SK-N-SH (cell line): Measurements from ENCODE around the gene PDS5B. TPM values are rescaled to one million over a fixed set of nuclear protein-coding genes. Genes with fewer than 3 reads are reported as not detected.
"Not testable (repeated sequence)": the region's sequence is repeated elsewhere in the genome, so short reads cannot be mapped to it uniquely, and the experiment has no call there.

Experiments
- CTCF ChIA-PET: fragments of 300-600, 350-600 bp; formaldehyde crosslinking; extraction: SDS; loops from one replicate; lab custom pipeline; 2021; lab: Yijun Ruan, JAX
- POLR2A ChIA-PET: fragments of 350-600 bp; sonication (Branson Sonifier 250); formaldehyde crosslinking; extraction: SDS; loops from one replicate; lab custom pipeline; 2020; ENCODE audit warnings: antibody characterized with exemption, inconsistent platforms; lab: Yijun Ruan, JAX
- DNase-seq: peaks from one replicate; pipeline ENCODE4 v3.0.0; 2012
- H2AFZ ChIP-seq: fragments of 200-600 bp; sonication (generic); 2 replicates; pipeline ENCODE4 v1.8.1; 2016; ENCODE audit warnings: antibody characterized with exemption, mild to moderate bottlenecking, low read depth
- H3F3A ChIP-seq: fragments of 200-600 bp; sonication (generic); replicated peaks from 2 replicates; pipeline ENCODE3; 2016; ENCODE audit warnings: antibody characterized with exemption, mild to moderate bottlenecking; ENCODE audit not compliant: insufficient read depth
- H3K27ac ChIP-seq, 2 experiments: fragments of 200-500 bp in 1 of 2; fragments of 200-600 bp in 1 of 2; sonication (Bioruptor generic) in 1 of 2; sonication (generic), shearing (Covaris generic) in 1 of 2; 2 replicates each; pipeline versions ENCODE4 v1.5.1 to v1.6.1; 2014 to 2016; ENCODE audit warnings: low read depth in 2 of 2, inconsistent platforms in 1 of 2, low read length in 1 of 2, mild to moderate bottlenecking in 1 of 2, mixed read lengths in 1 of 2
- H3K27me3 ChIP-seq: fragments of 200-600 bp; sonication (generic), shearing (Covaris generic); 2 replicates; pipeline ENCODE4 v1.6.1; 2016; ENCODE audit warnings: mixed run types; ENCODE audit not compliant: insufficient read depth
- H3K36me3 ChIP-seq, 2 experiments: fragments of 200-500 bp in 1 of 2; fragments of 200-600 bp in 1 of 2; sonication (Bioruptor generic) in 1 of 2; sonication (generic) in 1 of 2; replicated peaks in 1 of 2; 2 replicates each; pipeline versions ENCODE3 to v1.5.1; 2014 to 2016; ENCODE audit warnings: low read length in 1 of 2, mild to moderate bottlenecking in 1 of 2; ENCODE audit not compliant: insufficient read depth in 2 of 2, control insufficient read depth in 1 of 2
- H3K4me1 ChIP-seq, 2 experiments: fragments of 200-500 bp in 1 of 2; fragments of 200-600 bp in 1 of 2; sonication (Bioruptor generic) in 1 of 2; sonication (generic), shearing (Covaris generic) in 1 of 2; 2 replicates each; pipeline versions ENCODE4 v1.5.1 to v1.6.1; 2014 to 2016; ENCODE audit warnings: low read depth in 1 of 2, low read length in 1 of 2, mixed run types in 1 of 2; ENCODE audit not compliant: insufficient read depth in 2 of 2, control insufficient read depth in 1 of 2
- H3K4me2 ChIP-seq: fragments of 200-600 bp; sonication (generic), shearing (Covaris generic); 2 replicates; pipeline ENCODE4 v1.6.1; 2017; ENCODE audit warnings: mixed run types
- H3K4me3 ChIP-seq, 2 experiments: fragments of 200-500 bp in 1 of 2; fragments of 200-600 bp in 1 of 2; sonication (Bioruptor generic) in 1 of 2; sonication (generic), shearing (Covaris generic) in 1 of 2; 2 replicates each; pipeline versions ENCODE4 v1.5.1 to v1.8.1; 2014 to 2016; ENCODE audit warnings: low read depth in 2 of 2, inconsistent platforms in 1 of 2, low read length in 1 of 2, mild to moderate bottlenecking in 1 of 2, mixed read lengths in 1 of 2, moderate library complexity in 1 of 2
- H3K79me2 ChIP-seq: fragments of 200-600 bp; sonication (generic); 2 replicates; pipeline ENCODE4 v1.8.1; 2017; ENCODE audit warnings: mild to moderate bottlenecking; ENCODE audit not compliant: insufficient read depth
- H3K9ac ChIP-seq: fragments of 200-600 bp; sonication (generic); 2 replicates; pipeline ENCODE4 v1.6.1; 2017; ENCODE audit warnings: mixed run types
- H3K9me2 ChIP-seq: fragments of 200-600 bp; sonication (generic); 2 replicates; pipeline ENCODE4 v1.6.1; 2017; ENCODE audit warnings: mixed run types
- H3K9me3 ChIP-seq: fragments of 200-600 bp; sonication (generic); 2 replicates; pipeline ENCODE4 v1.6.1; 2017; ENCODE audit warnings: mixed run types, mild to moderate bottlenecking, moderate library complexity
- H4K20me1 ChIP-seq: fragments of 200-600 bp; sonication (generic); 2 replicates; pipeline ENCODE4 v1.6.1; 2017; ENCODE audit warnings: mild to moderate bottlenecking, mixed run types; ENCODE audit not compliant: insufficient read depth
- ELF1 ChIP-seq: IDR thresholded peaks from 2 replicates; pipeline ENCODE4 v1.4.0; 2012
- EZH2phosphoT487 ChIP-seq: fragments of 200-600 bp; sonication (generic); IDR thresholded peaks from 2 replicates; pipeline ENCODE4 v1.6.1; 2017; ENCODE audit warnings: low read depth, mixed run types, mild to moderate bottlenecking, antibody characterized with exemption, moderate library complexity, borderline replicate concordance
- FOSL2 ChIP-seq: IDR thresholded peaks from 2 replicates; pipeline ENCODE4 v1.4.0; 2012; ENCODE audit warnings: low read depth, mild to moderate bottlenecking, moderate library complexity, borderline replicate concordance
- FOXM1 ChIP-seq: IDR thresholded peaks from 2 replicates; pipeline ENCODE4 v1.4.0; 2012; ENCODE audit warnings: low read depth, mild to moderate bottlenecking
- MEF2A ChIP-seq: IDR thresholded peaks from 2 replicates; pipeline ENCODE4 v1.4.0; 2012; ENCODE audit warnings: low read depth, borderline replicate concordance
- POLR2AphosphoS5 ChIP-seq: IDR thresholded peaks from 2 replicates; pipeline ENCODE4 v1.6.1; 2012; ENCODE audit warnings: low read depth, low read length
- RXRA ChIP-seq: IDR thresholded peaks from 2 replicates; pipeline ENCODE4 v1.4.0; 2012; ENCODE audit warnings: low read depth, mild to moderate bottlenecking, borderline replicate concordance
- SMC3 ChIP-seq: IDR thresholded peaks from 2 replicates; pipeline ENCODE4 v1.6.1; 2012; ENCODE audit warnings: low read depth, low read length, improper control_type of control experiment
- TCF12 ChIP-seq: IDR thresholded peaks from 2 replicates; pipeline ENCODE4 v1.4.0; 2012
- WGBS: methylation state at CpG from one replicate; pipeline ENCODE4 v1.1.6; 2017; ENCODE audit warnings: low lambda C conversion rate; 5-methylcytosine and 5-hydroxymethylcytosine counted together
- polyA plus RNA-seq, 3 experiments: library from polyadenylated mRNA; depleted of rRNA; stranded (reverse); fragments of >200 nt; gene quantifications; 2 replicates each; pipeline ENCODE4 v1.2.3, GENCODE V29; 2012
- TF ChIP-seq, protein P1 (sequence below): fragments of 150-350 bp; IDR thresholded peaks from 2 replicates; pipeline ENCODE4 v1.6.1; 2016; ENCODE audit warnings: mild to moderate bottlenecking, low read depth, low read length
- TF ChIP-seq, protein P2 (sequence below): fragments of 150-350 bp; IDR thresholded peaks from 2 replicates; pipeline ENCODE4 v1.6.1; 2017; ENCODE audit warnings: antibody characterized with exemption, low read length, low read depth, borderline replicate concordance
- TF ChIP-seq, protein P3 (sequence below): IDR thresholded peaks from 2 replicates; pipeline ENCODE4 v1.6.1; 2012; ENCODE audit warnings: mild to moderate bottlenecking, low read depth, low read length, moderate library complexity
- TF ChIP-seq, protein P4 (sequence below): fragments of 200-600 bp; sonication (generic); IDR thresholded peaks from 2 replicates; pipeline ENCODE4 v1.6.1; 2017; ENCODE audit warnings: antibody characterized with exemption, mild to moderate bottlenecking, moderate library complexity
- TF ChIP-seq, protein P5 (sequence below): IDR thresholded peaks from 2 replicates; pipeline ENCODE4 v1.4.0; 2012; ENCODE audit warnings: low read depth

Gene PDS5B
- polyA plus RNA-seq, 1 of the 3 experiments (the other 2 are of a cell fraction): 3.8 TPM

DNA sequence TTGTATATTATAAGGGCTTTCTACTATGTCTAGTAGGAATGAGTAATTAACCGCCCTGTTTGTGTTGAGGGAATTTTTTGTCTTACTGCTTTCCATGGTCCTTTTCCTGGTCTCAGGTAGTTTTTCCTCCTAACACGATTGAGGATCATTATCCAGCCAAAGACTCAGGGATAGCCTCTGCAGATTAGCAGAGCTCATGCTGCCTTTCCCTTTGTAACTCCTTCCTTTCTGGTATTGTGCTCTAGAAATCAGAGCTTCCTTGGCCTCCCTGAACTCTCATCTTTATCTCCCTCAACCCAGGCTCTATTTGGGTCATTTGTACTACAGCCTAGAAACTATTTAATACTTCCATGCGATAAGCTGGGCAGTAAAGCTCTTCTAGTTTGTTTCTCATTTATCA lies 142.1 kb downstream of the PDS5B start (continued):
- TF ChIP-seq RXRA (no peak), ELF1 (no peak), FOXM1 (no peak), EZH2phosphoT487 (no peak), POLR2AphosphoS5 (no peak), FOSL2 (no peak)
- TF ChIP-seq, protein P1, sequence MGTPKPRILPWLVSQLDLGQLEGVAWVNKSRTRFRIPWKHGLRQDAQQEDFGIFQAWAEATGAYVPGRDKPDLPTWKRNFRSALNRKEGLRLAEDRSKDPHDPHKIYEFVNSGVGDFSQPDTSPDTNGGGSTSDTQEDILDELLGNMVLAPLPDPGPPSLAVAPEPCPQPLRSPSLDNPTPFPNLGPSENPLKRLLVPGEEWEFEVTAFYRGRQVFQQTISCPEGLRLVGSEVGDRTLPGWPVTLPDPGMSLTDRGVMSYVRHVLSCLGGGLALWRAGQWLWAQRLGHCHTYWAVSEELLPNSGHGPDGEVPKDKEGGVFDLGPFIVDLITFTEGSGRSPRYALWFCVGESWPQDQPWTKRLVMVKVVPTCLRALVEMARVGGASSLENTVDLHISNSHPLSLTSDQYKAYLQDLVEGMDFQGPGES: no peak
- TF ChIP-seq, protein P2, sequence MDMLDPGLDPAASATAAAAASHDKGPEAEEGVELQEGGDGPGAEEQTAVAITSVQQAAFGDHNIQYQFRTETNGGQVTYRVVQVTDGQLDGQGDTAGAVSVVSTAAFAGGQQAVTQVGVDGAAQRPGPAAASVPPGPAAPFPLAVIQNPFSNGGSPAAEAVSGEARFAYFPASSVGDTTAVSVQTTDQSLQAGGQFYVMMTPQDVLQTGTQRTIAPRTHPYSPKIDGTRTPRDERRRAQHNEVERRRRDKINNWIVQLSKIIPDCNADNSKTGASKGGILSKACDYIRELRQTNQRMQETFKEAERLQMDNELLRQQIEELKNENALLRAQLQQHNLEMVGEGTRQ: no peak

DNA sequence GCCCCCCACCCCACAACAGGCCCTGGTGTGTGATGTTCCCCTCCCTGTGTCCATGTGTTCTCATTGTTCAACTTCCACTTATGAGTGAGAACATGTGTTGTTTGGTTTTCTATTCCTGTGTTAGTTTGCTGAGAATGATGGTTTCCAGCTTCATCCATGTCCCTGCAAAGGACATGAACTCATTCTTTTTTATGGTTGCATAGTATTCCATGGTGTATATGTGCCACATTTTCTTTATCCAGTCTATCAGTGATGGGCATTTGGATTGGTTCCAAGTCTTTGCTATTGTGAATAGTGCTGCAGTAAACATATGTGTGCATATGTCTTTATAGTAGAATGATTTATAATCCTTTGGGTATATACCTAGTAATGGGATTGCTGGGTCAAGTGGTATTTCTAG lies 142.8 kb downstream of the PDS5B start:
- H4K20me1 ChIP-seq, H3K27me3 ChIP-seq, CTCF ChIA-PET, DNase-seq, H3K4me3 ChIP-seq, H3K9me2 ChIP-seq, POLR2A ChIA-PET, H3K27ac ChIP-seq, H3K4me2 ChIP-seq, H3K9me3 ChIP-seq, H2AFZ ChIP-seq, H3F3A ChIP-seq, H3K9ac ChIP-seq: not testable (repeated sequence)
- Histone ChIP-seq H3K4me1 (peaks cover 0 to 18% of the 10 kb centered on the region in 2 experiments; a peak in 2 of 4 replicates), H3K36me3 (peaks cover 2 to 32% of the 10 kb centered on the region in 2 experiments), H3K79me2 (peaks cover 42% of the 10 kb centered on the region)

DNA sequence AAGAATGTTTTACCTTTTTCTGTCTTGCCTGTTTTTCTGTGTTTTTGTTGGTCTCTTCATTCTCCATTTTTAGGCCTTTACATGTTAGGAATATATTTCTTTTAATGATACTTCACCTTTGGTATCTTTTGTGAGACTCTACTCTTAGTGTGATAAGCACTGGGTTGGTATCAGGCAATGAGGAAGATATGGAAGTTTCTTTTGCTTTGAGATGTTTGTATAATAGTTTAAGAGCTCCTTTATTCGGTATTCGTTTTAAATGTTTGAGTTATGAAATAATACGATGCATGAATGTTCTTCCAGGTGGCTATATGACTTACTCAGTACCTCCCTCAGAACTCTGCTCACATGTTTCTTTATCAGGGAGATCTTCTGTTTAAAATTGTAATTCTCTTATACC lies 144.8 kb downstream of the PDS5B start:
- Histone ChIP-seq H4K20me1 (no peaks in the 10 kb centered on the region), H2AFZ (no peak overlapping the region), H3K9me2 (no peaks in the 10 kb centered on the region), H3K9me3 (no peaks in the 10 kb centered on the region), H3K4me1 (peaks cover 0 to 21% of the 10 kb centered on the region in 2 experiments; a peak in 2 of 4 replicates), H3K27me3 (no peaks in the 10 kb centered on the region), H3K4me3 (no peak overlapping the region), H3K27ac (peak overlapping the region in 1 of 2 experiments; percentile 0; a peak in 1 of 4 replicates), H3F3A (peaks cover 8% of the 10 kb centered on the region), H3K4me2 (no peak overlapping the region), H3K9ac (no peak overlapping the region)
- no peak for DNase-seq
- ChIA-PET POLR2A (no interaction called here), CTCF (no interaction called here)
- WGBS: 92% methylated on average over 3 of the region's 3 CpGs
- no peak for TF ChIP-seq MEF2A
- TF ChIP-seq, protein P1: no peak
- no peak for TF ChIP-seq SMC3
- TF ChIP-seq TCF12: no peak
- TF ChIP-seq, protein P3, sequence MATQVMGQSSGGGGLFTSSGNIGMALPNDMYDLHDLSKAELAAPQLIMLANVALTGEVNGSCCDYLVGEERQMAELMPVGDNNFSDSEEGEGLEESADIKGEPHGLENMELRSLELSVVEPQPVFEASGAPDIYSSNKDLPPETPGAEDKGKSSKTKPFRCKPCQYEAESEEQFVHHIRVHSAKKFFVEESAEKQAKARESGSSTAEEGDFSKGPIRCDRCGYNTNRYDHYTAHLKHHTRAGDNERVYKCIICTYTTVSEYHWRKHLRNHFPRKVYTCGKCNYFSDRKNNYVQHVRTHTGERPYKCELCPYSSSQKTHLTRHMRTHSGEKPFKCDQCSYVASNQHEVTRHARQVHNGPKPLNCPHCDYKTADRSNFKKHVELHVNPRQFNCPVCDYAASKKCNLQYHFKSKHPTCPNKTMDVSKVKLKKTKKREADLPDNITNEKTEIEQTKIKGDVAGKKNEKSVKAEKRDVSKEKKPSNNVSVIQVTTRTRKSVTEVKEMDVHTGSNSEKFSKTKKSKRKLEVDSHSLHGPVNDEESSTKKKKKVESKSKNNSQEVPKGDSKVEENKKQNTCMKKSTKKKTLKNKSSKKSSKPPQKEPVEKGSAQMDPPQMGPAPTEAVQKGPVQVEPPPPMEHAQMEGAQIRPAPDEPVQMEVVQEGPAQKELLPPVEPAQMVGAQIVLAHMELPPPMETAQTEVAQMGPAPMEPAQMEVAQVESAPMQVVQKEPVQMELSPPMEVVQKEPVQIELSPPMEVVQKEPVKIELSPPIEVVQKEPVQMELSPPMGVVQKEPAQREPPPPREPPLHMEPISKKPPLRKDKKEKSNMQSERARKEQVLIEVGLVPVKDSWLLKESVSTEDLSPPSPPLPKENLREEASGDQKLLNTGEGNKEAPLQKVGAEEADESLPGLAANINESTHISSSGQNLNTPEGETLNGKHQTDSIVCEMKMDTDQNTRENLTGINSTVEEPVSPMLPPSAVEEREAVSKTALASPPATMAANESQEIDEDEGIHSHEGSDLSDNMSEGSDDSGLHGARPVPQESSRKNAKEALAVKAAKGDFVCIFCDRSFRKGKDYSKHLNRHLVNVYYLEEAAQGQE: no peak
- TF ChIP-seq, protein P4, sequence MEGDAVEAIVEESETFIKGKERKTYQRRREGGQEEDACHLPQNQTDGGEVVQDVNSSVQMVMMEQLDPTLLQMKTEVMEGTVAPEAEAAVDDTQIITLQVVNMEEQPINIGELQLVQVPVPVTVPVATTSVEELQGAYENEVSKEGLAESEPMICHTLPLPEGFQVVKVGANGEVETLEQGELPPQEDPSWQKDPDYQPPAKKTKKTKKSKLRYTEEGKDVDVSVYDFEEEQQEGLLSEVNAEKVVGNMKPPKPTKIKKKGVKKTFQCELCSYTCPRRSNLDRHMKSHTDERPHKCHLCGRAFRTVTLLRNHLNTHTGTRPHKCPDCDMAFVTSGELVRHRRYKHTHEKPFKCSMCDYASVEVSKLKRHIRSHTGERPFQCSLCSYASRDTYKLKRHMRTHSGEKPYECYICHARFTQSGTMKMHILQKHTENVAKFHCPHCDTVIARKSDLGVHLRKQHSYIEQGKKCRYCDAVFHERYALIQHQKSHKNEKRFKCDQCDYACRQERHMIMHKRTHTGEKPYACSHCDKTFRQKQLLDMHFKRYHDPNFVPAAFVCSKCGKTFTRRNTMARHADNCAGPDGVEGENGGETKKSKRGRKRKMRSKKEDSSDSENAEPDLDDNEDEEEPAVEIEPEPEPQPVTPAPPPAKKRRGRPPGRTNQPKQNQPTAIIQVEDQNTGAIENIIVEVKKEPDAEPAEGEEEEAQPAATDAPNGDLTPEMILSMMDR: no peak
- no peak for TF ChIP-seq FOSL2
- TF ChIP-seq, protein P5, sequence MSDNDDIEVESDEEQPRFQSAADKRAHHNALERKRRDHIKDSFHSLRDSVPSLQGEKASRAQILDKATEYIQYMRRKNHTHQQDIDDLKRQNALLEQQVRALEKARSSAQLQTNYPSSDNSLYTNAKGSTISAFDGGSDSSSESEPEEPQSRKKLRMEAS: no peak
- TF ChIP-seq, all 33 proteins: peak for 0
- peaks cover 38% of the 10 kb centered on the region for H3K79me2 ChIP-seq
- H3K36me3 ChIP-seq: peaks cover 11 to 32% of the 10 kb centered on the region in 2 experiments
